ENCODE measurements around the gene OR1D5. TPM values are rescaled to one million over a fixed set of nuclear protein-coding genes. Genes with fewer than 3 reads are reported as not detected.

OR1D5 gene
- total and polyA plus RNA-seq, 2 of the 8 experiments (the other 6 are each of a cell fraction or from before 2014, with no cell fraction given): not detected

- DNase-seq (ENCODE audit: low read depth in 1 of 2, low spot score in 2 of 2) (no peak), FAIRE-seq (no peak)
- TF ChIP-seq TEAD4 (IDR thresholded peaks at IDR 0.05; ENCODE audit: low read depth, low read length) (no peak), SIRT6 (IDR thresholded peaks at IDR 0.05; ENCODE audit: low read length) (no peak), TAF7 (optimal IDR thresholded peaks at IDR 0.05; ENCODE audit: borderline replicate concordance, low read depth, low read length) (no peak), RXRA (IDR thresholded peaks at IDR 0.05; ENCODE audit: insufficient read depth, low read depth, low read length) (no peak), EGR1 (IDR thresholded peaks at IDR 0.05; ENCODE audit: borderline replicate concordance, low read depth, low read length) (no peak), ATF2 (IDR thresholded peaks at IDR 0.05; ENCODE audit: low read length) (no peak), KDM1A (IDR thresholded peaks at IDR 0.05; ENCODE audit: borderline replicate concordance, low read length) (no peak), NRF1 (IDR thresholded peaks at IDR 0.05; ENCODE audit: low read depth, low read length) (no peak), POU5F1 (IDR thresholded peaks at IDR 0.05; ENCODE audit: low read depth, low read length) (no peak), BRCA1 (IDR thresholded peaks at IDR 0.05; ENCODE audit: low read depth, low read length) (no peak), RAD21 (IDR thresholded peaks at IDR 0.05 in 1 of 2, conservative IDR thresholded peaks at IDR 0.05 in 1 of 2; ENCODE audit: low read depth in 2 of 2, low read length in 2 of 2) (no peak), ASH2L (IDR thresholded peaks at IDR 0.05; ENCODE audit: low read length) (no peak)
- Histone ChIP-seq H4K20me1 (replicated peaks in 1 of 2; ENCODE audit: control insufficient read depth in 1 of 2, insufficient read depth in 2 of 2, low read length in 2 of 2) (peaks cover 2% of the 10 kb centered on the region in 2 experiments), H3K36me3 (ENCODE audit: control insufficient read depth in 2 of 4, insufficient read depth in 4 of 4, low read length in 3 of 4) (peaks cover 0 to 12% (median 10%) of the 10 kb centered on the region in 4 experiments; a peak in 4 of 8 replicates), H3K27ac (ENCODE audit: low read depth, low read length) (no peak overlapping the region), H2BK5ac (ENCODE audit: low read depth, low read length) (no peak overlapping the region), H3K79me2 (ENCODE audit: control insufficient read depth in 1 of 2, insufficient read depth in 2 of 2, low read length in 2 of 2) (no peaks in the 10 kb centered on the region), H3K4me2 (ENCODE audit: insufficient read depth in 1 of 2, low read depth in 2 of 2, low read length in 2 of 2) (no peak overlapping the region), H2BK12ac (ENCODE audit: low read depth, low read length) (no peak overlapping the region), H3K9me3 (ENCODE audit: insufficient read depth in 2 of 2, low read depth in 1 of 2, low read length in 1 of 2) (no peaks in the 10 kb centered on the region), H3K4me3 (ENCODE audit: extremely low read depth in 1 of 4, insufficient read depth in 2 of 4, low read depth in 3 of 4, low read length in 4 of 4) (no peak overlapping the region), H3K4me1 (replicated peaks in 1 of 4; ENCODE audit: control insufficient read depth in 3 of 4, insufficient read depth in 4 of 4, low read length in 3 of 4) (no peaks in the 10 kb centered on the region; a peak in 1 of 7 replicates), H2BK20ac (ENCODE audit: low read length) (no peak overlapping the region), H3K4ac (replicated peaks; ENCODE audit: insufficient read length, low read depth, low read length) (no peak overlapping the region), H3K56ac (replicated peaks; ENCODE audit: insufficient read length, low read depth, low read length) (no peak overlapping the region), H2AFZ (ENCODE audit: low read length) (no peak overlapping the region), H3K27me3 (replicated peaks in 1 of 4; ENCODE audit: control insufficient read depth in 3 of 4, extremely low read depth in 1 of 4, insufficient read depth in 3 of 4, low read length in 3 of 4) (no peaks in the 10 kb centered on the region), H3K23ac (ENCODE audit: insufficient read length) (no peak overlapping the region), H2BK120ac (replicated peaks; ENCODE audit: low read depth, low read length) (no peak overlapping the region), H4K8ac (ENCODE audit: extremely low read depth, insufficient read depth, low read length) (no peak overlapping the region), H3K9ac (replicated peaks in 1 of 4; ENCODE audit: extremely low read depth in 1 of 4, low read depth in 3 of 4, low read length in 3 of 4) (no peak overlapping the region), H3K18ac (ENCODE audit: extremely low read depth, low read length) (no peak overlapping the region), H3K14ac (ENCODE audit: insufficient read length) (no peak overlapping the region), H3K79me1 (ENCODE audit: low read depth, low read length) (no peaks in the 10 kb centered on the region), H2AK5ac (ENCODE audit: low read depth, low read length) (no peak overlapping the region), H3K23me2 (ENCODE audit: low read depth, low read length) (no peaks in the 10 kb centered on the region), H2BK15ac (ENCODE audit: low read length) (no peak overlapping the region), H4K91ac (replicated peaks; ENCODE audit: insufficient read length, low read length) (no peak overlapping the region), H4K5ac (ENCODE audit: insufficient read length, low read depth, low read length) (no peak overlapping the region)
- ChIA-PET CTCF (ENCODE audit: partially characterized antibody) (interaction anchor here (1.1 kb wide), 1 partner anchor 9 kb away, joined by 3 read pairs; no protein-coding TSS in a partner anchor), POLR2A (ENCODE audit: partially characterized antibody) (no interaction called here)
- WGBS, 2 experiments (ENCODE audit: extremely low coverage in 1 of 2, insufficient coverage in 1 of 2, insufficient read length in 1 of 2, insufficient replicate concordance in 2 of 2, low coverage in 1 of 2, low lambda C conversion rate in 2 of 2, missing lambda C conversion rate in 1 of 2): 93% methylated on average over 2 of the region's 9 CpGs; no CpG with 5 or more reads in 1 of the 2 experiments
Measured at GRCh38 chr17:3034578-3034920, 28.9 kb downstream of the OR1D5 start.
